Activated CD4-positive, CD25-positive, alpha-beta regulatory T cell treated with anti-CD3 and anti-CD28 coated beads, Interleukin-2, amount 50 U/mL, for 16 hours (primary cell): ENCODE results near the gene TBATA.
"Not testable (repeated sequence)": the region's sequence is repeated elsewhere in the genome, so short reads cannot be mapped to it uniquely, and the experiment has no call there.

ENCODE experiments used
- DNase-seq: peaks from one replicate; pipeline ENCODE4 v3.0.0-alpha.2; 2020; ENCODE audit warnings: low read depth, low spot score

TBATA gene

DNA sequence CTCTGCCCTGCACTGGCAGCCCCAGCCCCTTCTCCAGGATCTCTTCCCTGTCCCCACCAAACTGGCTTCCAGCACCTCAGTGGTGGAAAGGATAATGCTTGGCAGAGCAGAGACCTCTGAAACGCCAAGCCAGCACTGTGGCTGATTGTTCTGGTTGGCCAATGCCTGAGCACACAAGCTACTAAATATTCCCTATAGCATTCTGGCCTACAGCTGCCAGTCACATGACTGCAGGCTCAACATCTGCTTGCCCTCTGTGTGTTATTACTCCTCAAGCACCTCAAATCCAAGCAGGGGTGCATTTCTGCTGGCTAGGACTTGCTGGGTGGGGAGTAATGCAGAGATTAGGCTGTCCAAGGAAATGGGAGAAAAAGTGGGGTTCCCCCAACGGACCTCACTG lies 6.1 kb downstream of the TBATA start:
- no peak for DNase-seq

DNA sequence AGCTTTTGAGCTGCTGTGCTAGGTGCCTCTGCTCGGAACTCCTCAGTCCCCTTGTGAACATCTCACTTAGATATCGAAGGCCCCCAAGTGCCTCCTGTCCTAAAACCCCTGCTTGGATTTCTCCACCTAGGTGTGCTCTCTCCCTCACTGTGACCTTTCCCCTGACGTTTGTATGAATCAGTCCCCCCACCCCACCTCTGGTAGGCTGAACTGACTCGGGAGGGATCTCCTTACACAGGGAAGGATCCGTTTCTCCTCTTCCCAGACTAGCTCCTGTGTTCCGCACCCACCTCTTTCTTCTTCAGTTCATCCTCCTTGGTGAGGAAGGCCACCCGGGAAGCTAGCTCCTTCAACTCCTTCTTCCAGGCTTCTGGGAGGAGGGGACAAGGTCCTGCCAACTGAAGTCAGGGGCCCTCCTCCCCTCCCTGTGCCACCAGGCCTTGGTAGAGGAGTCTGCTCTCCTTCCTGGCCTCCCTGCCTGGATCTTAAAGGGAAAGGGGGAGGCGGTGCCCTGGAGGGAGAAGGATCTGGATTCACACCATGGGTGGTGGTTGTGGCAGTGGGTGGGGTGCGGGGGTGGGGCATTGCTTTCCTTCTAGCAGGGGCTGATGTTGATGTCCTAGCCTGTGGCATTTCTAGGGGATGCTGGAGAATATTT lies 6.8 kb downstream of the TBATA start:
- no peak for DNase-seq

DNA sequence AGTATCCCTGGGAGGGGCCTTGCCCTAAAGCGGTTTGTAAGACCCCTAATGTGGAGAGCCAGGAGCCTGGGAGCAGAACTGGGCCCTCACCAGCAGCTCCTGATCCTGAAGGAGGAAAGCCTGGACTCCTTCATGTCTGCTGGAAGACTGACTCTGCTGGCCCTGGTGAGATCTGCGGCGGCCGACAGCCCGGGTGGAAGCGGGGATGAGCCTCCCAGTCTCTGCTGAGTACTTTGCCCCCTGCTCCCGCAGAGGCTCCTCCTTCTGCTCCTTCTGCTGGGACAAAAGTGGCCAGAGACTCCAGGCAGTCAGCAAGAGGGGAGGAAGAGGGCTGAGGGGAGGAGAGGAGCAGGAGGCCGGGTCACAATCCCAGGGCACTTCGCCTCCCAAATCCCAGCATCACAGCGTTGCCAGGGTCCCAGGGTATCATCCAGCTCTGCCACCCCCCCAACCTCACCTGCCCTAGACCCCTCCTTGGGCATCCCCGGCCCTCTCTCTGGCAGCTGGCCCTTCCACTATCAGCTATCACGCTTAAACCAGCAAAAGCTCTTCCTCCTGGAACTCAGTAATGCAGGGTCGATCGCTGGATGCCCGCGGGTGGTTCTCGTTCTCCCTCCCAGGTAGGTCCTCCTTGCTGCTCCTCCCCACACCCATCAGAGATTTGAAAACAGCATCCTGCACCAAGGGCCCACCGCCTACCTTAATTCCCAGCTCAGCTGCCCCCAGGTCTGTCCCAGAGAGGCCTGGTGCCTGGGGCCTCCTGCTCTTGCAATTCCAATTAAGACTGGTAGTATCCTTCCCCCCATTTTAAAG lies 7.9 kb downstream of the TBATA start:
- no peak for DNase-seq

DNA sequence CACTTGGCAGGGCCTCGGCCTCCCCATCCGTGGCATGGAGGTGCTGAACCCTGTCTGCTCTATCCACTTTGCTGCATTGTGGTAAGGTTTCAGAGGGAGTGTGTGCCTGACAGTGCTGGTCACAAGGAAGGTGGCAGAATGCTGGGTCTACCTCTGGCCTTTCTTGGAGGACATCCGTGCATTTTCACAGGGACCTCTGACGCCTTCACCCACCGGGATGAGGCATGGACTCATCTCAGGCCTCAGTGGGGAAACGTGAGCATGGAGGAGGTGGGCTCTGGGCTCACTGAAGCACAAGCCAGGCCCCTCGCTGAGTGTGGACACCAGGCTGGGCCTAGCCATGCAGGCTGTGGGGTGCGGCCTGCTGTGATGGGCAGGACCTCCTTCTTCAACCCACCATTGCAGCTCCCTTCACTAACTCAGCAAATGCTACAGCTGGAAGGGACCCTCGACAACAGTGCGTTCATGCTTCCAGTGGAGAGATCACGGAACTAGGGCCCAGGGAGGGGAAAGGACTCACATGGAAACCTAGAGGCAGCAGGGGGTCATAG lies 8.6 kb downstream of the TBATA start:
- no peak for DNase-seq

DNA sequence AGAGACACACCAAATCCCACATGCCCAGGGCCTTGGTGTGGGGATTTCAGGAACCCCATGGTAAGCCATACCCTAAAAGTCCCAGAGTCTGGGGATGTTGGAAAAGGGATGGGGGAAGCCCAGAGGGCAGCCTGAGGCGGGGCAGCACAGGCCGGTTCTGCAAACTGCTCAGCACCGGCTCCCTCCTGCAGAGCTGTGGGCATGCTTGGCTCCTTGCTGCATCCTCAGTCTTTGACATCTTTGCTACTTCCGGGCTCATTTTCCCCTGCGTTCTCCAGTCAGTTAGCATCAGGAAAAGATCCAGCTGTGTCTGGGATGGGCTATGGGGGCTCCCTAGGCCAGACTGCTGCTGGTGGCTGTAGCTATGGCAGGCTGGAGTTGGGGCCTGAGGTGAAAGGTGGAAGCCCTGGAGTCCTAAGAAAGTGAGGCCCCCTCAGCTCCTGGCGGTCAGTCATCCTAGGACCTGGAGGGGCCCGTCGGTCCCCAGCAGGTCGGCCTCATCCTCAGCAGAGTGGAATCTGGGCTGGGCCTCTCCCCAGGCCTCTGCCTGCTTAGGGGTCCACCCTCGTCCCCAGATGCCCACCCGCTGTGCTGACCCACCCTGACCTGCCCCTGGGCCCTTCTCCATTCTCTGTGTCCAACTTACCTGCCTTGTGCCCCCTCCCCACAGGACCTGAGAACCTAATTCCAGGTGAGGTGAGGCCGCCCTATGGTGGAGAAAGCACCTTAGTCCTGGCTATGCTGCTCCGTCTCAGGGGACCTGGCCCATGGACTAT lies 9.3 kb downstream of the TBATA start:
- DNase-seq: no peak

DNA sequence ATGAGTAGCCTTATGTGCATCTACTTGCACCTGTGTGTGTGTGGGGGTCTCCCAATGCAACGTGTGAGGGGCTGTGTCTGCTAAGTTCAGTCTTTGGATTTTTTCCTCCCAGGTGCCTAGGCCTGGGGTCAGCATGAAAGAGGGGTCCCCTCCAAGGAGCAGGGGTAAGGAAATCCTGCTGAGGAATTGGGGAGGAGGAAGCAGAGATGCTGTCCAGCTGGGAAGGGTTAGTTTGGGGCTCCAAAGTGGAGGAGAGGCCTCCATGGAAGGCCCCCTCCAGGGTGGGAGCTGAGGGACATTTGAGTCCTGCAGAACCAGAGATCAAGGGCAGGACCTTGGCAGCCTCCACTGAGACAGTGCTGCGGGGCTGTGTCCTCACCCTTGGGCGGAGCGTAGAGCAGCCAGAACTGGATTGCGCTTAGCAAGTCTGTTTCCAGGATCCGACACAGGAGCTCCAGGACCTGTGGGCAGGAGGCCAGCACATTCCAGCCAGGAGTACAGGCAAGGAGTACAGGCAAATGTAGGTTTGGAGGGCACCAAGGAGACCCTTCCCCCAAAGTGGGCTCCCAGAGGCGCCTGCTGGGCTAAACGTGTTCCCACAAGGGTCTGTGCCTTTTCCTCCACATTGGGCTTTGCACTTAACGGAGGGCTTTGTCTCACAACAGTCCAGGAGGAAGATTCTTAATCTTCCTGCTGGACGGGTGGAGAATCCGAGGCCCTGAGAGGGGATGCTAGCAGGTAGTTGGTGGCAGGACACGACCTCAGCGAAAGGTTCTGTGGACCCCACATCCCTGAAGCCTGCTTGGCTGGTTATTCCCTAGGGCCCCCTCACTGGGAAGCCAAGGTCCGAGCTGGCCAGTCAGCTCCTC lies 10.1 kb downstream of the TBATA start:
- DNase-seq: no peak

DNA sequence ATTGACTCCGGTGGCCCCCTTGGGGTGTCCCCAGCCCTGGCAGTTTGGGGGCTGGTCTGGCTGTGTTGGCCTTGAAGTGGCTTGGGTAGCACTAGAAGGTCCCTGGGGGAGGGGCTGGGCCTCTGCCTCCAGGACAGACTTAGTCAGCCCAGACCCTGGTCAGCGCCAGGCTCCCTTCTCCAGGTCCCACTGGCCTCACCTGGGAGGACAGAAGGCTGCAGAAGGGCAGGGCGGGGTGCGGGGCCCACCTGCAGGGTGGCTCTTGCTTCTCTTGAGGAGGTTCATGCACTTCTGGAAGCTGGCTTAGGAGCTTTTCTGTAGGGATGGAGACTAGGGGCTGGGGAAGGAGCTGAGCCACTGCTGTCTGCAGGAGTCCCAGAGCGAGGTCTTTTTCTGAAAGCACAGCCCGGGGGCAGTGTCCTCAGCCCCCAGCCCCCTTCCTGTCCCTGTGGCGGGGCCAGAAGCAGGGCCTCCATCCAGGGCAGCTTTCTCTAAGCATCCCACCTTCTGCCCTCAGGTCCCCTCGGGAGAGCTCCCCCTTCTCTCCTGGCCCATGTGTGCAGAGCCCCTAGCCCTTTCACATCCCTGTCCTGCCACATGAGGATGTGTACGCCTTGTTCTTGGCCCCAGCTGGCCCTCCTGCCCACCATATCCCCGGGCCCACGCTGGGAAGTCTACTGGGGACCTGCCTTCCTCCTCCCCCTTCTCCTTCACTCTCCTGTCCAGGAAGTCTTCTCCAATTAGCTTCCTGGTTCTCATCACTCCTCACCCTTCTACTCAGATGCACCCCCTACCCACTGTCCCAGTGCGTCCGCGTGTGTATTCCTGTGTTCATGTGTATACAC lies 11.0 kb downstream of the TBATA start:
- no peak for DNase-seq

DNA sequence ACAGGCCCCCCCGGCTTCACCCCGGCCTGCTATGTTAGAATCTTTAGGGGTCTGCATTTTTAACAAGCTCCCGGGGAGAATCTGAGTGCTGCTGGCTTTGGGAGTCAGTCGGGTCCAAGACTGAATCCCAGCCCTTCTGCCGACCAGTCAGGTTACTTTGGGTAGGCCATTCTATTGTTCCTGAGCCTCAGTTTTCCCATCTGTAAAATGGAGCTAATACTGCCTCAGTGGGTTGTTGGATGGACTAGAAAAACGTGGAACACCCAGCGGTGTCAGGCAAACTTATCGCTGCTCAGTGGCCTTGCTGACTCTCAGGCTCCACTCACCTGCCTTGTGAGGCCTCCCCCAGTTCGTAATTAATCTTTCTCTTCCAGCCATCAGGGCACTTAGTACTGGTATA lies 11.7 kb downstream of the TBATA start:
- DNase-seq: no peak

DNA sequence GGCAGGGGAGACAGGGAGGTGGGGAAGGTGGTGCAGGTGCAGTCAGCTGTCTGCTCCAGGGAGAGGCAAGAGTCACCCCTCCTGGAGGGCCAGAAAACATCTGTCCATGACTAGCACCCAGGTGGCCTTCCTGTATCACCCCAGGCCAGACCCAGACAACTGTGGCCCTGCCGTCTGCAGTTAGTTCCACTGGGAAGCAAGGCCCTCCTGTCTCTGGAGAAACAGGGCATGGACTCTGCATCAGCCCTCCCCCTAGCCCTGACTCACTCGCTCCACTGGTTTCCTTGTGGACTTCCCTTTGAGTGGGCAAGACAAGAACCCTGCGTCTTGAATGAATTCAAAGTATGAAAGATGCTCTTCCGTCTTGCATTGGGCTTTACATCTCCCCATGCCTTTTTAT lies 12.6 kb downstream of the TBATA start:
- DNase-seq: no peak

DNA sequence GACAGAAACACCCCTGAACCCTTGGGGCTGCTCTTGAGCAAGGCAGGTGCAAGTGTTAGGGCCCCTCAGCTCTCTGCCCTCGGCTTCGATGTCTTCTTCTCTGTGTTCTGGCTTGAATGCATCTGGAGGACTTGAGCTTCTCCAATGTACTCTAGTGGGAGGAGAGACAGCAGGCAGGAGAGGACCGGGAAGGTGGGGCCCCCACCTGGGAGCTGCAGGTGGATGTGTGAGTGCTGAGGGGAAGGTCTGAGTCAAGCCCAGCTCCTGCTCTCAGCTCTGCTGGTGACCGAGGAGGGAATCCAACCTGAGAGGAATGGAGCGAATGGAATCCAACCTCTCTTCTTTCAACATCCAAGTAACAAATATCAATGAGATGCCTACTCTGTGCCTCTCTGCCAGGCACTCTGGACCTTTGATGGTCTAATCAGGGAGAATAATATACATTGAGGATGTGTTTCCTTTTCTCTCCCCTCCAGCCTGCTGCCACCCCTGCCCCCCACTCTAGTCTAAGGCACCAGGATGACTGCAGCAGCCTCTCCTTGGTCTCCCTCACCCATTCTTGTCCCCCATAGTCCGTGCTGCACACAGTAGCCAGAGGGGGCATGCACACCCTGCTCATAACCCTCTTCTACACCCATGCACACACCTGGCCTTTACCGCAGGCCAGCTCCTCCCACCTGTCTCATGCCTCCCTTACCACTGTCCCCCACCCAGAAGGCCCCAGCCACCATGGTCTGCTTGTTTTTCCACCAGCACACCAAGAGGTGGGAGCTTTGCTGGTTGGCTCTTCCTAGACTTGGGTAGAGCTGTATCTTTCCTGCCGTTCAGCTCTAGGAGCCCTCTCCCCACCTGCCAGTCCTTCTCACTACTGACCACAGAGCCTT lies 13.6 kb downstream of the TBATA start:
- DNase-seq: no peak

DNA sequence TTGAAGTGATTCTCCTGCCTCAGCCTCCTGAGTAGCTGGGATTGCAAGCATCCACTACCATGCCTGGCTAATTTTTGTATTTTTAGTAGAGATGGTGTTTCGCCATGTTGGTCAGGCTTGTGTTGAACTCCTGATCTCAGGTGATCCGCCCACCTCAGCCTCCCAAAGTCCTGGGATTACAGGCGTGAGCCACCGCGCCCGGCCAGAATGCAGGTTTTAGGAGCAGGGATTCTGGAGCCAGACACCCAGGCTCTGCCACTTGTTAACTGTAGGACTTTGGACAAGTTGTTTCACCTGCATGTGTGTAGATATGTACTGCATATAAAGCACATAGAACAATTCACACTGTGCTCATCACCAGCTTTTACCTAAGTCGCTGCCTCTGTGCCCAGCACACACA lies 14.7 kb downstream of the TBATA start:
- DNase-seq: not testable (repeated sequence)

DNA sequence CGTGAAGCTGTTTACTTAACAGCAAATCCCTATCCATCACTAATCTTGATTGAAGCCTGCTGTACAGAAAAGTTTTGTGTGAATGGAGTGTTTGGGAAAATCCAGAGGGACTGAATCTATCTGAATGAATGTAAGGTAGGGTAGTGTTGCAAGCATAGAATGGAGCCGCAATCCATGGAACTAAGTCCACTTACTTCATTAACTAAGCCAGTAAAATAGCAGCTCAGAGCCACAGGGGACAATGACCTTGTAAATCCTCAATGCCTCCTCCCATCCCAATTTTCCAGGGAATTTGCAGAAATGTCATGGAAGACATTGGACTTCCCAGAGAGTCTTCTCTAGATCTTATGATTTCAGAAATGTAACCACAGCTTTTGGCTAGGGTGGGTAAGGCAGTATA lies 15.2 kb downstream of the TBATA start:
- DNase-seq: no peak

DNA sequence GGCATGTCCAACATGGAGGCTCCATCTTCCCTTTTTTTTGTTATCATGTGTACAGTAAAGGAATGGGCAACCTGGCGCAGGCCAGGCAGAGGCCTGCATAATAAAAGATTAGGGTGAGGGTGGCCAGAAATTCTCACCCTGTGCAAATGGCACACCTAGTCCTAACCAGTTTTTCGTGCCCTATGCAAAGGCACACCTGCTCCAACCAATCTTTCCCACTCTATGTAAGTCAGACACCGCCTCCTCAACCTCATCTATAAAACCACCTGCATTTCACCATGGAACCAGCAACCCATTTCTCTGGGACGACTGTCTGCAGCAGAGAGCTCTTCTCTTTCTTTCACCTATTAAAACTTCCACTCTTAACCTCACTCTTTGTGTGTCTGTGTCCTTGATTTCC lies 16.1 kb downstream of the TBATA start:
- no peak for DNase-seq

DNA sequence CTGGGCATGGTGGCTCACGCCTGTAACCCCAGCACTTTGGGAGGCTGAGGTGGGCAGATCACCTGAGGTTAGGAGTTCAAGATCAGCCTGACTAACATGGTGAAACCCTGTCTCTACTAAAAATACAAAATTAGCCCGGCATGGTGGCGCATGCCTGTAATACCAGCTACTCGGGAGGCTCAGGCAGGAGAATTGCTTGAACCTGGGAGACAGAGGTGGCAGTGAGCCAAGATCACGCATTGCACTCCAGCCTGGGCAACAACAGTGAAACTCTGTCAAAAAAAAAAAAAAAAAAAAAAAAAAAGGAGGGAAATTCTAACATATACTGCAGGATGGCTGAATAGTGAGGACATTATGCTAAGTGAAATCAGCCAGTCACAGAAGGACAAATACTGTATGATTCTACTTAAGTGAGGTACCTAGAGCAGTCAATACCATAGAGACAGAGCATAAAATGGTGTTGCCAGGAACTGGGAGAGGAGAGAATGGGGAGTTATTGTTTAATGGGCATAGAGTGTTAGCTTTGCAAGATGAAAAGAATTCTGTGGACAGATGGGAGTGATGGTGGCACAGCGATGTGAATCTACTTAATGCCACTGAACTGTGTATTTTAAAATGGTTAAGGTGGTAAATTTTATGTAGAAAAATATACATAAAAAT lies 17.0 kb downstream of the TBATA start:
- not testable (repeated sequence) for DNase-seq

DNA sequence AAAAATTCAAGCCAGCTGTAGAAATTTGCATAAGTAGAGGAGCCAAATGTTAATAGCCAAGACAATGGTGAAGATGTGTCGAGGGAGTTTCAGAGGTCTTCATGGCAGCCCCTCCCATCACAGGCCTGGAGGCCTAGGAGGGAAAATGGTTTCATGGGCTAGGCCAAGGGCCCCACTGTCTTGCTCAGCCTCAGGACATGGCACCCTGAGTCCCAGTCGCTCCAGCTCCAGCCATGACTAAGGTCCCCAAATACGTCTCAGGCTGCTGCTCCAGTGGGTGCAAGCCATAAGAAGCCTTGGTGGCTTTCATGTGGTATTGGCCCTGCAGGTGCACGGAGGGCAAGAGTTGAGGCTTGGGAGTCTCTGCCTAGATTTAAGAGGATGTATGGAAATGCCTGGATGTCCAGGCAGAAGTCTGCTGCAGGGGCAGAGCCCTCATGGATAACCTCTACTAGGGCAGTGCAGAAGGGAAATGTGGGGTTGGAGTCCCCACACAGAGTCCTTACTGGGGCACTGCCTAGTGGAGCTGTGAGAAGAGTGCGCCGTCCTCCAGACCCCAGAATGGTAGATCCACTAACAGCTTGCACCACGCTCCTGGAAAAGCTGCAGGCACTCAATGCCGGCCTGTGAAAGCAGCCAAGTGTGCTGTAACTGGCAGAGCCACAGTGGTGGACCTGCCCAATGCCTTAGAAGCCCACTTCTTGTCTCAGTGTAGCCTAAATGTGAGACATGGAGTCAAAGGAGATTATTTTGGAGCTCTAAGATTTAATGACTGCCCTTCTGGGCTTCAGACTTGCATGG lies 19.2 kb downstream of the TBATA start:
- DNase-seq: no peak

DNA sequence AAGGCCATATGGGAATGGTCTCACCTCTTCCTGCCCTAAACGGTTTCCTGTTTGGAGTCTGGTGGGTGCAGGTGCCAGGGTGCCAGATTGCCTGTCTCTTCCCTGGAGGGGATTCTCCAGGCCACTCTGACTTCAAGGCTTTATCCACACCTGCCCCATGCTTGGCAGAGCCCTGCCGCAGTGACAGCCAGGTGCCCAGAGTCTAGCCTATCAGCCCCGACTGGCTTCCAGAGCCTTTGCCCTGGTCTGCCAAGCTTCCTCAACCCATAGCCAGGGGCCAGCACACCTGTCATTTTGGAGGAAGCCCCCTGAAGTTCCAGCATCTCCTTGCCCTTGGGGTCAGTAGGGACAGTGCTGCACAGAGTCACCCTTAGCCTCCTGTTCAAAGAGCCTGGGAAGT lies 21.6 kb downstream of the TBATA start:
- DNase-seq: no peak

DNA sequence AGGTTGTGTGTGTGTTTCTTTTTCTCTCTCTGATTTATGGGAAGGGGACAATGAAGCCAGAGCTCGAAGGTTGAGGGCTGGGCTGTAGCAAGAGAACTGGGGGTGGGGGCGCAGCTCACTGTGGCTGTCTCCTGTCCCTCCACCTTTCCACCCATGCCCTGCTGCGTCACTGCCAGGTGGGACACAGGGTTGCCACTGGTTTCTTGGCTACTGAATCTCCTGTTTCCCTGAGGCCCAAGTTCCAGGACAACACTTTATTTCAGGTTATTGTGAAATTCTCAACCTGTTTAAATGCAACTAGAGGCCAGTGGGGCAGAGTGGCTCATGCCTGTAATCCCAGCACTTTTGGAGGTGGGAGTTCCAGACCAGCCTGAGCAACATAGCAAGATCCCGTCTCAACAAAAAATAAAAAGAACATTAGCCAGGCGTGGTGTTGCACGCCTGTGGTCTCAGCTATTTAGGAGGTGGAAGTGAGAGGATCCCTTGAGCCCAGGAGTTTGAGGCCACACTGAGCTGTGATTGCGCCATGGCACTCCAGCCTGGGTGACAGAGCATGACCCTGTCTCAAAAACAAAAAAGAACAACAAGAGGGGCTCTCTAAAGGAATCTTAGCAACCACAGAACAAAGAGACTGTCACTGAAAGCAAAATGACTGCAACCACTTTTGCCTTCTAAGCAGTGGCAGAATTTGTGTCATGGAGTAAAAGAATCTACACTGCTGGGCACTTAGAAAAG lies 22.6 kb downstream of the TBATA start:
- no peak for DNase-seq
